GM06990 (cell line): Measurements from ENCODE around the gene LRRD1.
A peak's percentile ranks its signal among the peaks of the same experiment; 100 is the strongest.

ENCODE experiments used
- DNase-seq: peaks from one replicate; pipeline ENCODE4 v3.0.0-alpha.2; 2011; ENCODE audit not compliant: insufficient read length; ENCODE audit errors: extremely low read depth
- H3K27me3 ChIP-seq: replicated peaks from 2 replicates; pipeline ENCODE4 v1.6.0; 2011; ENCODE audit warnings: low read length; ENCODE audit not compliant: control insufficient read depth, insufficient read depth
- H3K36me3 ChIP-seq: 2 replicates; pipeline ENCODE4 v1.5.1; 2011; ENCODE audit warnings: low read length; ENCODE audit not compliant: control insufficient read depth, insufficient read depth
- H3K4me3 ChIP-seq: replicated peaks from 2 replicates; pipeline ENCODE4 v1.5.1; 2011; ENCODE audit warnings: low read depth, mild to moderate bottlenecking, control low read depth, low read length
- CTCF ChIP-seq: IDR thresholded peaks from 2 replicates; pipeline ENCODE4 v1.5.1; 2011; ENCODE audit warnings: low read length, control low read depth, mild to moderate bottlenecking, inconsistent platforms; ENCODE audit not compliant: insufficient read depth, poor library complexity, severe bottlenecking

The LRRD1 gene

GRCh38 chr7:92178928-92179924 is at the start of gene LRRD1:
LRRD1 (minus strand) TSS chr7:92179142; CDS start chr7:92165202, 13,940 bp downstream.
- H3K27me3 ChIP-seq = no peaks in the 10 kb centered on the region
- H3K36me3 ChIP-seq = no peaks in the 10 kb centered on the region
- TF ChIP-seq CTCF = peak; percentile 95
- DNase-seq = peak; percentile 85
- peak within 1 kb of the TSS; percentile 60 for H3K4me3 ChIP-seq

GRCh38 chr7:92228742-92229141 is 49.8 kb upstream of the LRRD1 start:
- no peak for DNase-seq
- Histone ChIP-seq H3K27me3 (no peaks in the 10 kb centered on the region), H3K4me3 (no peak overlapping the region), H3K36me3 (peaks cover 2% of the 10 kb centered on the region)
- TF ChIP-seq CTCF = no peak

GRCh38 chr7:92228100-92228499 is 49.2 kb upstream of the LRRD1 start:
- no peaks in the 10 kb centered on the region for H3K27me3 ChIP-seq
- no peak overlapping the region for H3K4me3 ChIP-seq
- TF ChIP-seq CTCF = no peak
- no peak for DNase-seq
- H3K36me3 ChIP-seq = peaks cover 2% of the 10 kb centered on the region

DNA sequence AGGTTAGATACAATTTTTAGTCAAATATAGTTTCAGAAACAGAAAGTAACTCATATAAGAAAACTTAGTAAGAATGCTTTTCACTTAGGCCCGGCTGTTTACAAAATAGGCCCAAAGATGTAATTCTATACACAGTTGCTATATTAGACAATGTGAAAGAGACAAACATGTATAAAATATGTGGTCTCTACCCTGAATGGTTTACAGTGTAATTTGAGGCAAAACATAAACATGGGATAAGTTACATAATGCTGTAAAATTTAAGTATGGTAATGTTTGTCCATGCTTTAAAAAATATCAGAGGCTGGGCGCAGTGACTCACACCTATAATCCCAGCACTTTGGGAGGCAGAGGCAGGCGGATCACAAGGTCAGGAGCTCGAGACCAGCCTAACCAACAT is 48.0 kb upstream of the LRRD1 start:
- Histone ChIP-seq H3K4me3 (no peak overlapping the region), H3K36me3 (peaks cover 2% of the 10 kb centered on the region), H3K27me3 (no peaks in the 10 kb centered on the region)
- no peak for TF ChIP-seq CTCF
- DNase-seq = no peak

GRCh38 chr7:92221766-92222165 is 42.8 kb upstream of the LRRD1 start:
- Histone ChIP-seq H3K27me3 (no peaks in the 10 kb centered on the region), H3K36me3 (peaks cover 8% of the 10 kb centered on the region)
- no peak for DNase-seq

More at GRCh38 chr7:92221766-92222165, 42.8 kb upstream of the LRRD1 start:
- H3K4me3 ChIP-seq = no peak overlapping the region
- TF ChIP-seq CTCF = no peak
